BLaER1 treated with 17β-estradiol and CSF1 and Interleukin-3, amounts not matched to agents 10 nM and 100 nM (cell line): Measurements from ENCODE around the gene TOX4.
A peak's percentile ranks its signal among the peaks of the same experiment; 100 is the strongest.

Experiments used
- H3K27ac ChIP-seq, 11 experiments: shearing (Covaris generic); formaldehyde crosslinking; 2 replicates each; pipeline ENCODE4 v1.8.1; 2022
- H3K27me3 ChIP-seq, 11 experiments: shearing (Covaris generic); formaldehyde crosslinking; 2 replicates each; pipeline ENCODE4 v1.8.1; 2022
- H3K36me3 ChIP-seq, 11 experiments: shearing (Covaris generic); formaldehyde crosslinking; 2 replicates each; pipeline ENCODE4 v1.8.1; 2022
- H3K4me1 ChIP-seq, 10 experiments: shearing (Covaris generic); formaldehyde crosslinking; 2 replicates each; pipeline ENCODE4 v1.8.1; 2022
- H3K4me2 ChIP-seq, 11 experiments: shearing (Covaris generic); formaldehyde crosslinking; 2 replicates each; pipeline ENCODE4 v1.8.1; 2022
- H3K4me3 ChIP-seq, 10 experiments: shearing (Covaris generic); formaldehyde crosslinking; 2 replicates each; pipeline ENCODE4 v1.8.1; 2022
- H3K9ac ChIP-seq, 11 experiments: shearing (Covaris generic); formaldehyde crosslinking; 2 replicates each; pipeline ENCODE4 v1.8.1; 2022
- H3K9me3 ChIP-seq, 11 experiments: shearing (Covaris generic); formaldehyde crosslinking; replicated peaks in 1 of 11; 2 replicates each; pipeline ENCODE4 v1.8.1; 2022
- H4K20me1 ChIP-seq, 11 experiments: shearing (Covaris generic); formaldehyde crosslinking; 2 replicates each; pipeline ENCODE4 v1.8.1; 2022
- Cebpa-rat ChIP-seq, 11 experiments: shearing (Covaris generic); IDR thresholded peaks; 2 replicates each; pipeline ENCODE4 v1.8.1; 2022

The TOX4 gene

GRCh38 chr14:21454843-21455544 is 22.0 kb upstream of the TOX4 start:
- Histone ChIP-seq H3K4me2 (peak overlapping the region; percentile 86 to 99 (median 96)), H3K9me3 (no peaks in the 10 kb centered on the region), H3K27ac (peak overlapping the region; percentile 77 to 94 (median 86); a peak in 21 of 22 replicates), H3K27me3 (no peaks in the 10 kb centered on the region), H3K36me3 (peaks cover 20 to 58% (median 43%) of the 10 kb centered on the region in 11 experiments), H3K4me3 (peak overlapping the region; percentile 80 to 100 (median 96)), H3K9ac (peak overlapping the region; percentile 81 to 95 (median 92)), H3K4me1 (peaks cover 19 to 44% (median 24%) of the 10 kb centered on the region in 10 experiments), H4K20me1 (peaks cover under 1 to 55% (median 42%) of the 10 kb centered on the region in 11 experiments; a peak in 18 of 22 replicates)
- no peak for TF ChIP-seq Cebpa-rat (IDR thresholded peaks at IDR 0.05)

DNA sequence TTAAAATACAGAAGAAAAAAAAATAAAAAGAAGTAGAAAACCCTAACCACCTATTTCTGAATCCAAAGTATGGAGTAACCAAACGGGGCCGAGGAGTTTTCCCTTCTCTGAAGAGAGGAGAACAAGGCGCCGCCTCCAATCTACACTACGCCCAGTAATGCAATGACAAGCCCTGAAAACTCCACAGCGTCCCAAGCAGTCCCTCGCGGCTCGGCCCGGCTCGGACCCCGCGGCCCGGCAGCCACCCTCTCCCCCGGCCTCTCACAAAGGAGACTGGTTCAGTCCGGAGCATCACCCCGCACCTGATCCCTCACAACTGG is 21.4 kb upstream of the TOX4 start:
- Histone ChIP-seq H3K27ac (peak overlapping the region; percentile 77 to 94 (median 86)), H3K36me3 (peaks cover 23 to 58% (median 46%) of the 10 kb centered on the region in 11 experiments), H3K27me3 (no peaks in the 10 kb centered on the region), H3K9ac (peak overlapping the region; percentile 81 to 95 (median 92)), H4K20me1 (peaks cover 0 to 49% (median 36%) of the 10 kb centered on the region in 11 experiments; a peak in 16 of 22 replicates), H3K4me1 (peaks cover 16 to 39% (median 24%) of the 10 kb centered on the region in 10 experiments), H3K4me3 (peak overlapping the region; percentile 80 to 100 (median 96)), H3K4me2 (peak overlapping the region; percentile 86 to 99 (median 96)), H3K9me3 (no peaks in the 10 kb centered on the region)
- no peak for TF ChIP-seq Cebpa-rat (IDR thresholded peaks at IDR 0.05)

GRCh38 chr14:21455912-21456667 is 20.9 kb upstream of the TOX4 start, which contains the start of gene CHD8:
CHD8 (minus strand) TSS chr14:21456123; CDS start chr14:21431643, 24,480 bp downstream.
- H3K27me3 ChIP-seq, result no peaks in the 10 kb centered on the region
- H3K4me2 ChIP-seq, result peak within 1 kb of the TSS; percentile 86 to 99 (median 96)
- no peaks in the 10 kb centered on the region for H3K9me3 ChIP-seq
- H3K9ac ChIP-seq, result peak within 1 kb of the TSS; percentile 81 to 95 (median 92)
- TF ChIP-seq Cebpa-rat (IDR thresholded peaks at IDR 0.05), result no peak
- H3K4me3 ChIP-seq, result peak within 1 kb of the TSS; percentile 80 to 100 (median 96)
- peaks cover 0 to 44% (median 31%) of the 10 kb centered on the region in 11 experiments; a peak in 15 of 22 replicates for H4K20me1 ChIP-seq
- H3K36me3 ChIP-seq, result peaks cover 29 to 62% (median 51%) of the 10 kb centered on the region in 11 experiments
- peaks cover 16 to 37% (median 24%) of the 10 kb centered on the region in 10 experiments for H3K4me1 ChIP-seq
- H3K27ac ChIP-seq, result peak within 1 kb of the TSS; percentile 79 to 94 (median 88)

DNA sequence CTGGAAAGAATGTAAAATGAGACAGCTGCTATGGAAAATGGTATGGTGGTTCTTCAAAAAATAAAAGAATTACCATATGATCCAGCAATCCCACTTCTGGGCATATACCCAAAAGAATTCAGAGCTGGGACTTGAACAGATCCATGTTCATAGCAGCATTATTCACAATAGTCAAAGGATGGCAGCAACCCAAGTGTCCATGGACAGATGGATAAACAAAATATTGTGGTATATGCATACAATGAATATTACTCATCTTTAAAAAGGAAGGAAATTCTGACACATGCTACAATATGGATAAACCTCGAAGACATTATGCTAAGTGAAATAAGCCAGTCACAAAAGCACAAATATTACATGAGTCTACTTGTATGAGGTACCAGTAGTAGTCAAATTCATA is 9.4 kb upstream of the TOX4 start:
- no peak overlapping the region for H3K4me2 ChIP-seq
- peaks cover 0 to 6% (median 0%) of the 10 kb centered on the region in 10 experiments; a peak in 2 of 20 replicates for H3K4me1 ChIP-seq
- peaks cover 69 to 98% (median 76%) of the 10 kb centered on the region in 11 experiments for H3K36me3 ChIP-seq
- H3K9me3 ChIP-seq, result no peaks in the 10 kb centered on the region
- no peak overlapping the region for H3K27ac ChIP-seq
- H3K4me3 ChIP-seq, result no peak overlapping the region
- no peaks in the 10 kb centered on the region for H3K27me3 ChIP-seq
- no peak for TF ChIP-seq Cebpa-rat (IDR thresholded peaks at IDR 0.05)
- H3K9ac ChIP-seq, result no peak overlapping the region
- H4K20me1 ChIP-seq, result no peaks in the 10 kb centered on the region

- TF ChIP-seq Cebpa-rat (IDR thresholded peaks at IDR 0.05), result no peak
- H3K36me3 ChIP-seq, result peaks cover 23 to 60% (median 43%) of the 10 kb centered on the region in 11 experiments
- H3K9me3 ChIP-seq, result no peaks in the 10 kb centered on the region
- H3K27ac ChIP-seq, result peak overlapping the region; percentile 33 to 90 (median 55); a peak in 17 of 22 replicates
- H3K4me1 ChIP-seq, result peaks cover 19 to 24% (median 23%) of the 10 kb centered on the region in 10 experiments
- H3K4me2 ChIP-seq, result peak overlapping the region; percentile 66 to 89 (median 78)
- peaks cover 0 to 27% (median 6%) of the 10 kb centered on the region in 11 experiments; a peak in 7 of 22 replicates for H4K20me1 ChIP-seq
- H3K9ac ChIP-seq, result peak overlapping the region; percentile 70 to 95 (median 82)
- H3K27me3 ChIP-seq, result no peaks in the 10 kb centered on the region
- H3K4me3 ChIP-seq, result peak overlapping the region; percentile 81 to 98 (median 92)
Measured at GRCh38 chr14:21475767-21476522, 1.1 kb upstream of the TOX4 start.

DNA sequence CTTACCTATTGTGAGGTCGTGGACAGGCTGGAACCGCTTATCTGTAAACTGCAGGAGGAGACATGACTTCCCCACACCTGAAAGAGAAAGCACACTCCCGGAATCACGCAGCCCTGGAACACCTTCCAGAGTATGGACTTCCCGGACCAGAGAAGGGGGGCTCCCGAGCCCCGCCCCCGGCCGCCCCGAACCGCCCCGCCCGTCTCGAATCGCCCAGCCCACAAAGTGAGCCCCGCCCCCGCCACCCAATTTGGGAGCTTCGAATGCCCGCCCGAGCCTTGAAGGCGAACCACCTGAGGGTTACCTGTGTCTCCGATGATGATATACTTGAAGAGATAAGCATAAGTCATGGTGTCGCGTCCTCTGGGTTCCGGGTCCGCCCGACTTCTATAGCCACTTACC is 471 bp upstream of the TOX4 start:
- H3K4me1 ChIP-seq, result peaks cover 19 to 24% (median 23%) of the 10 kb centered on the region in 10 experiments
- H3K36me3 ChIP-seq, result peaks cover 24 to 60% (median 47%) of the 10 kb centered on the region in 11 experiments
- peak overlapping the region; percentile 70 to 95 (median 82) for H3K9ac ChIP-seq
- H3K9me3 ChIP-seq, result no peaks in the 10 kb centered on the region
- H3K27ac ChIP-seq, result peak overlapping the region; percentile 33 to 90 (median 55); a peak in 17 of 22 replicates
- TF ChIP-seq Cebpa-rat (IDR thresholded peaks at IDR 0.05), result no peak
- peak overlapping the region; percentile 81 to 98 (median 92) for H3K4me3 ChIP-seq
- H3K4me2 ChIP-seq, result peak overlapping the region; percentile 66 to 89 (median 78)
- H3K27me3 ChIP-seq, result no peaks in the 10 kb centered on the region
- peaks cover 0 to 31% (median 6%) of the 10 kb centered on the region in 11 experiments; a peak in 7 of 22 replicates for H4K20me1 ChIP-seq

DNA sequence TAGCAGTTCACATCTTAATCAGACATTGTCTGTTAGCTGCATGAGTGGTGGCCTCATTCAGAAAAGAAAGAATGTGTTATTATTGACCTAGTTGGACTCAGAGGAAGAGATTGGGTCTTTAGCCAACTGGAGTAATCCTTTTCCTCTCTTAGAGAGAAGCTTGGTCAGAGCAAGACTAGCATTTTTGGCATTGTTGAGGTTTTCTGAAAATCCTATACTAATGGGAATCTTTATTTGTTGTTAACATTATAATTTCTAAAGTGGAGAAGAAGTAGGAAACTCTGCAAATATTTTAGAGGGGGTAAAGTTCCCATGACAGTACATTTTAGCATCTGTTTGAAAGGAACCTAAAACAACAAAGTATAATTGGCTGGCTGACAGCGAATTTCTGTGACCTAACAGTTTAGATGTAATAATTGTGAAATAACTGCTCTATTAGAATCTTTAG is 9.7 kb downstream of the TOX4 start:
- Histone ChIP-seq H3K27me3 (no peaks in the 10 kb centered on the region), H3K27ac (no peak overlapping the region), H4K20me1 (peaks cover 4 to 40% (median 11%) of the 10 kb centered on the region in 11 experiments; a peak in 14 of 22 replicates), H3K4me1 (peaks cover 0 to 13% (median 0%) of the 10 kb centered on the region in 10 experiments; a peak in 3 of 20 replicates), H3K4me3 (no peak overlapping the region), H3K4me2 (no peak overlapping the region), H3K36me3 (peaks cover 56 to 86% (median 70%) of the 10 kb centered on the region in 11 experiments), H3K9me3 (no peaks in the 10 kb centered on the region), H3K9ac (no peak overlapping the region; a peak in 1 of 22 replicates)
- no peak for TF ChIP-seq Cebpa-rat (IDR thresholded peaks at IDR 0.05)
